CD4-positive, alpha-beta T cell treated with Interferon alpha-2 for 1 hour (primary cell): ENCODE results near the gene CCL27.

Experiments used
- DNase-seq, 2 donors: peaks; one replicate each; pipeline ENCODE4 v3.0.0-alpha.2; 2020 to 2022

The CCL27 gene

DNA sequence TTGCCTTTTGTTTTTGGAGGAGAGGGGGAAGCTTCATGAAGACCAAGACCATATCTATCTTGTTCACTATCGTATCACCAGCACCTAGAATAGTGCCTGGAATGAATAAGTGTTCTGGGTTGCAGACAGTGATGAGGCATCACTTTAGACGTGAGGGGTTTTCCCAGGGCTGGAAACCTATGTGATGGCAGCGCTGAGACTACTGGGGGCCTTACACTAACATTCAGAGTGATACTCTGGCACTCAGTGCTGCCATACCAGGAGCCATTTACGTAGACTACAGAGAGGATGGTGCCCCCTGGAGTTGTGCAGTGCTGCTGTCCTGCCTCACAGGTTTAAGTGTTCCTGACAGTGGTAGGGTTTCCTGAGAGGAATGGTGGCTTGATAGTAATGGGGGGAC, 21.7 kb upstream of the CCL27 start:
- no peak for DNase-seq

DNA sequence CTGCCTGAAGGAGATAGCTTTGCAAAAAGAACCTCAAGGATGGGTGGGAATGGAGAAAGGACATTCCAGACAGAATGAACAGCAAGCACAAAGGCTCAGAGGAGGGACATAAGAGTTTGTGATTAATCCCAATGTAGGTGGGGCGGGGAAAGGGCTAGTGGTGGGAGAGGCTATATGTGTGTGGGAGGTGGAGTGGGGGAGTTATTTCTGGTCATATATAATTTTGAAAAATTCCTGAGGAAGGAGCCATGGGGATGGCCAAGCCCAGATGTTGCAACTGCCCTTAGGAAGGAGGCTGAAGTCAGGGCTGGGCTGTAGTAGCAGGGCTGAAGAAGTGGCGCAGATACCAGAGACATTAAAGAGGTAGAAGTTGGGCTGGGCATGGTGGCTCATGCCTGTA, 13.4 kb upstream of the CCL27 start:
- no peak for DNase-seq

DNA sequence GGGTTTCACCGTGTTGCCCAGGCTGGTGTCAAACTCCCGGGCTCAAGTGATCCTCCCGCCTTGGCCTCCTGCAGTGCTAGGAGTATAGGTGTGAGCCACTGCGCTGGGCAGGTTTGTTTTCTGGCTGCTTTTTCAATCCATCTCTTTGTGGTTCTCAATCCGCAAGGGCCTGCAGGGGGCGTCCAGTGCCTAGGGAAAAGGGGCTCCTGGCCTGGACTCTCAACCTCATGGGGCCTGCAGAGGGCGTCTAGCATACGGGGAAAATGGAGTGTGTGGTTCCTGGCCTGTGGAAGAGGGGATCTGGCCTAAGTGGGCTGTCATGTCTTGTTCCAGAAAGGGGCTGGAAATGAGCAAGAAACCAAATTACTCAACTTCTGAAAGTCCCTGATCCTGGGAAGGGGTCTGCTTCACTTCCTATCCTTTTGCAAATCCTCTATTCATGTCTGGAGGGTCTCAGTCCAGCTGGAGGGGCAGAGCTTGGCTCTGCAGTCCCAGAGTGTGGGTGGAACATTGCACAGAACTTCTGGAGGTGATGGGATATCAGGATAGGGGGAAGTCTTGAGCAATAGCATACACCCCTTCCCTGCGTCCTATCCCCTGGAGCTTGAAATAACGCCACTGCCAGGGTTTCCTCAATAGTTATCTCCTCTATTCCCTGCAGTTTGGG, 12.7 kb upstream of the CCL27 start:
- DNase-seq = peak; percentile 53 to 62

DNA sequence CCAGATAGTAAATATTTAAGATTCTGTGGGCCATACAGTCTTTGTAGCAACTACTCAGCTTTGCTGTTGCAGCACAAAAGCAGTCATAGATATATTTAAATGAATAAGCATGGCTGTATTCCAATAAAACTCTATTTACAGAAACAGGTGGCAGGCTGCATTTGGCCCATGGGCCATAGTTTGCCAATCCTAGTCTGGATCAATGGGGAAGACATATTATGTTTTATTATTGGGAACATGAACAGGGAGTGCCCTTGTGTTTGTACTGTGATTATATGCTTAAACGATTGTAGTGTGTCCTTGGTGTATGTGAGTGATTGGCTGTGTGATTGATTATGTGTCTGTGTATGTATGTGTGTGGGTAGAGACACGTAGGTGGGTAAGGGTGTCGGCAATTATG, 12.0 kb upstream of the CCL27 start:
- no peak for DNase-seq

DNA sequence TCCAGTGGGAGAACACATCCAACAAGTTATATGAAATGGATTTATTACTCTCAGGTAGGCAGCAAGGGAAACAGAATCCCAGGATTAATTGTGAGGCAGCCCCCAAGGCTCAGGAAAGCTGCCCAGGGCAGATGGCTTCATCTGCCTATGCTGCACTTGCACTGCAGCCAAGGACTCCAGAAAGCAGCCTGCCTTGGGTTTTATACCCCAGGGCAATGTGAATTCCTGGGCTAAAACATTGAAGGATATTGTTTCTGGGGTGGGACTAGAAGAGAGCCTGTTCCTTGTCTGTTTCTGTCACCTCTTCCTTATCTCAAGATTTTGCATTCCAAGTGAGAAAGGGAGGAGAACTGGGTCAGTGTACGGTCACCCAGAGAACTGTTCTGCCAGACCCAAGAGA, 8.8 kb upstream of the CCL27 start:
- no peak for DNase-seq

DNA sequence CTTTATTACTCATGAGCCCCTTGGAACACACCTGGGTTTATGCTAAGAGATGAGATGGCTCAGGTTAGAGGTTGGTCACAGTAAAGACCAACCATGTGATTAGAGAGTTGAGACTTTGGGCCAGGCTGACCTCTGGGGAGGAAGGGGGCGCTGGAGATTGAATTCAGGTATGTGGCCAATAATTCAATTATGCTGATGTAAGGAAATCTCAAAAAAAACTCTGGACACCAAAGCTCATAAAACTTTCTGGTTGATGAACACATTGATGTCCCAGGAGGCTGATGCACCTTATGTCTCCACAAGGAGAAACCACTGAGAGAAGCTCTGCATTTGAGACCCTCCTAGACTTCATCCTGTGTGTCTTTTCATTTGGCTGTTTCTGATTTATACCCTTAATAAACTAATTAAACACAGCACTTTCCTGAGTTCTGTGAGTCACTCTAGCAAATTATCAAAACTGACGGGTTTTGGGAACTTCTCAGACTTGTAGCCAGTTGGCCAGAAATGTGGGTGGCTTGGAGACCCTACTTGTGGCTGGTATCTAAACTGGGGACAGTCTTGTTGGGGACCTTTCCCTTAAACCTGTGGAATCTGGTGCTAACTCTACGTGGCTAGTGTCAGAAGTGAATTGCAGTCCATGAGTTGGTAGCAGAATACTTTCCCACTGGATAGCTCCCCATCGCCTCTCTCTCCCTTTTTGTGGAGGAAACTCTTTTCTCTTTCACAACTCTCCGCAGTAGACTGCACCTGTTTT, 7.5 kb upstream of the CCL27 start:
- no peak for DNase-seq

DNA sequence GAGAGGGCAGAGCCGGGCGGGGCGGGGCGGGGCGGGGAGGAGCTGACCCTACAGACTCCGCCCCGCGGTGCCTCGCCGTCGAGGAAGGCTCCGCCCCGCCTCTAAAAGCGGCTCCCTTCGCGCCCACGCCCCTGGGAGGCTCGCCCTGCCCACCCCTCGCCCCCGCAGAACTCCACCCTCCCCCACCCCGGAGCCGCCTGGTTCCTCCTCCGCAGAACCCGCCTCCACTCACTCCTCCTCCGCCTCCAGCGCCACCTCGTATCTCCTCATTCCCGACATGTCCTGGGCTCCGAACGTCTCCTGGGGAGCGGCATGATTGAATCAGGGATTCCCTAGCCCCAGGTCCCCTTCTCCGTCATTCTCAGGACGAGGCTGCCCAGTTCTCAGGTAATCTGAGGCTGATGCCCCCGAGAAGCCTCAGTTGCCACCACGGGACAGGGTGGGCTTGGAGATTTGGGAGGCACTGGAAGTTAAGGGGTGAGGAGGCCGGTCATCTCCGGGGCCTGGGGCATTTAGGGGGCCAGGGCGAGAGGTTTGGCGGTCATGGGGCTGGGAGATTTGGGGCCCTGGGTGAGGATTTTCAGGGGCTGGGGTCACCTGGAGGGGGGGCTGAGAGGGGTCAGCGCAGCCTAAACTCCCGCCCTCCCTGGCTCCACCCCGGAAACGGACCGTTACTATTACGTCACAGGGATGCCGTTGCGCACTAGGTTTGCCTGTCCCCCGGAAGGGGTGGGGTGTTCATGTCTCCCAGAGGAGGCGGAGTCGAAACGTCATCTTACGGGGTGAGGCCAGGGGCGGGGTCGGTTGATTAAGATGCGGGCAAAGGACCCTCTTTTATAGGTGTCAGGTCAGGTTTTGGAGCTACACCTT, 3.2 kb upstream of the CCL27 start:
- peak; percentile 93 to 94 for DNase-seq

DNA sequence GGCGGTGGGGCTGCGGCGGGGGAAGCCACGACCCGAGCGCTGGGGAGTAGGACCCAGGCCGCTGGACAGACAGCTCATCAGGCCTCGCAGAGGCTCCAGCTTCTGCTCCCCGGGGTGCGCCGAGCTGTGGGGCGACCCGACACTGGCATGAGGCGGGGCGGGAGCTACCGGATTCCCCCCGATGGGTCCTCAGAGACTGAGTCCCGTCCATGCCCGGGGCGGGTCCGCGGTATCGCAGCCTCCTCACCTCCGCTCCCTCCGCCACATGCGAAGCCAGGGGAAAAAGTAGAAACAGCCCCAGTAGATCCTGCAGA, 2.6 kb upstream of the CCL27 start:
- DNase-seq = no peak

DNA sequence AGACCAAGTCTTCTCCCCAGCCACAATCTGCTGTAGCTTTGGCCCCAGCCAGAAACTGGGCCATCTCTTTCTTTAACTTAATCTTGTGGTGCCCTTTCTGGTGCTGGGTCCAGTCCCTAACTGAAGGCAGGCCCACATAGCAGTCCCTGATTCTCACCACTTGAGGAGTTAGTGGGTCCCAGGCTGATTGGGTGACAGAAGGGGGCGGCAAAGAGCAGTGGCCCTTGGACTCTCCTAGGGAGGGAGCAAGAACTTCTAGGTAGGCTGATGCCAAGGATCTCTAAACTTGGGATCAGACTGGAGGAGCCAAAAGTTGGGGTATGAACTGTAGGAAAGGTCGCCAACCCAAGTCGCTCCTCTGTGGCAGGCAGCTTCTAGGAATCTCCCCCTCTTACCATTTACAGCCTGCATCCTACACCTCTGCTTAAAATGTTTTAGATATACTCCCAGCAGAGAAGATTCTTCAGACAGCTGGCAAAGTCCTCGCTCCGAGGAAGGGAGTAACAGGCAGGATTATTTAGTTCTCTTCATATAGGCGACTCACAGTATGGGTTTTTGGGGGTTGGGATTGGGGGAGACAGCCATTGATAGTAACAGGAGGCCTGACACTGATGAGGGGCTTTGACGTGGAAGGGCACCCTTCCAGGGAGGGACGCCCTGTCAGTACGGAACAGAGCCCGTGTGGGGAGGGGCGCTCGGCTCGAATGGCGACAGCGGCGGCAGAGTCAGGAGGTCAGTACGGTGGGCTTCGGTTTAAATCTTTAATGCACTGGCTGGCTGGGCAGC, 2.0 kb upstream of the CCL27 start:
- DNase-seq = peak; percentile 75 to 85

DNA sequence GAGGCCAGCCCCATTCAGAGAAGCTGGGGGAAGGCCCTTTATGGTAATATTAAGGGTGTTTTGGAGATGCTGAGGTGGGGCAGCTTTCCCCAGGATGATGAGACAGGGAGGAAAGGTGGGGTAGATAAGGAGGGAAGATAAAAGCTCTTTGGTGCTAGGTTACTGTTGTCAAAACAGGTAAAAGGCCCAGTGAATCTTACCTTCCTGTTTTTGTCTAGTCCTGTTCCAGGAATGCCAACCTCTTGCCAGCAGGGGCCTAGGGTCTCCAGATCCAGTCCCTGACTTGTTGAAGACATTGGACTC, 797 bp upstream of the CCL27 start:
- DNase-seq = peak; percentile 53 to 83

DNA sequence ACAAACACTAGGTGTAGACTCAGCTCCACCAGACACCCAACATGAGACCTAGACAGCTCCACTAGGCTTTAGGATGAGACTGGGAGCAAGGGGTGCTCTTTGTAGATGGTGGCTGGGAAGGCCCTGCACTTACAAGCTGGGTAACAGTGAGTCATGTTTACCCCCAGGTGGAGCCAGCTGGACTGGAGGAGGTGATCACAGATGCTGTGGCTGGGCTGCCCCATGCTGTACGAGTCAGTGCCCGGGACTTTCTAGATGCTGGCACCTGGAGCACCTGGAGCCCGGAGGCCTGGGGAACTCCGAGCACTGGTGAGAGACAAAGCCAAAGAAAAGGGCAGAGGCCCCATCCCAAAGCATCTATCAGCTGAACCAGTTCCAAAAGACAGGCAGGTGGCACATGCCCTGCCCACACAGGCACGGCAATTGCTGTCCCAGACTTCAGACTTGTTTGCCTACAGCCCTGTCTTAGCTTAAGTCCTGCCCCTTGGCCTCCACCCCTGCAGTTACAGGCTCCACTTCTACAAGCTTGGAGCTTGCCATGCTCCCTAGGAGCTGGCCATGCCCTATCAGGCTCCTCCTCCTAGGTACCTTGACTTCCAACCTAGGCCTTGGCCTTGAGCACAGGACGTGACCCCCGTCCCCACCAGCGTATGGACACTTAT, 2.7 kb downstream of the CCL27 start:
- DNase-seq = no peak

DNA sequence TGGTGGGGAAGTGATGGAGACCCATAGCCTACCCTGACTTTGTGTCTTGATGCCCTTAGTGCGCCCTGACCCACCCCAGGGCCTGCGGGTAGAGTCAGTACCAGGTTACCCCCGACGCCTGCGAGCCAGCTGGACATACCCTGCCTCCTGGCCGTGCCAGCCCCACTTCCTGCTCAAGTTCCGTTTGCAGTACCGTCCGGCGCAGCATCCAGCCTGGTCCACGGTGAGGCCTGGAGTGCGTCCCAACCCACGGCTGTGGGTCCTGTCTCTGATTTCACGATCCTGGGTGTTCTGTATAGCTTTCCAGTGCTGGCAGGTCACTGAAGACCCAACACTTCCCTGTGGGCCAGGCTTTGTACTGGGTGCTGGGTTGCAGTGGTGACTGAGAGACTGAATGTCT, 4.0 kb downstream of the CCL27 start:
- DNase-seq = no peak

DNA sequence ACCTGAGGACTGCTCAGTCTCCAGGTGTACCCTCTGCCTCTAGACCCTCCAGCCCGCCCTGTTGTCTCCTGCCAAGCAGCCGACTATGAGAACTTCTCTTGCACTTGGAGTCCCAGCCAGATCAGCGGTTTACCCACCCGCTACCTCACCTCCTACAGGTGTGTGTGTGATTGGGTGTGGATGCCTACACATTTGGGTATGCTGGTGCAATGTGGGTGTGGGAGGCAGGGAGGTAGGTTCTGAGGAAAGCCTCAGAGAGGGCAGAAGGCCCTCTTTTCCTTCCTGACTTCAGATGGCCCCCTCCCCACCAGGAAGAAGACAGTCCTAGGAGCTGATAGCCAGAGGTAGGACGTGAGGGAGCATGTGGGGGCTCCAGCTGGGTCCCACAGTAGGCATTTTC, 5.5 kb downstream of the CCL27 start:
- no peak for DNase-seq

DNA sequence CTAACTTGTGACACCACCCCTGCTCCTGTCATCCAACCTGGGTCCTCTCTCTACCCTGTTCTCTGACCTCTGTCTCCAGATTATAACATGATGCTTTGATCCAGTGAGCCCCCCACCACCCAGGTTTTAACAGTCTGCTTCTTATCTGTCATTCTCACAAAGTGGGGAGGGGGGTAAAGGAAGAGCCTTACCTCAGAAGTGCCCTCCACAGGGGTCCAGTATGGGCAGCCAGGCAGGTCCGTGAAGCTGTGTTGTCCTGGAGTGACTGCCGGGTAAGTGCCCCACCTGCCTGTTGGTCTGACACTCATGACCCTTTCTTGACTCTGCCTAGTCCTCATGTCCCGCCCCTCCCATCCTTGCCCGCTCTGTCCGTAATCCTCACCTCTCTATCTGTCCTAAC, 7.1 kb downstream of the CCL27 start:
- no peak for DNase-seq

DNA sequence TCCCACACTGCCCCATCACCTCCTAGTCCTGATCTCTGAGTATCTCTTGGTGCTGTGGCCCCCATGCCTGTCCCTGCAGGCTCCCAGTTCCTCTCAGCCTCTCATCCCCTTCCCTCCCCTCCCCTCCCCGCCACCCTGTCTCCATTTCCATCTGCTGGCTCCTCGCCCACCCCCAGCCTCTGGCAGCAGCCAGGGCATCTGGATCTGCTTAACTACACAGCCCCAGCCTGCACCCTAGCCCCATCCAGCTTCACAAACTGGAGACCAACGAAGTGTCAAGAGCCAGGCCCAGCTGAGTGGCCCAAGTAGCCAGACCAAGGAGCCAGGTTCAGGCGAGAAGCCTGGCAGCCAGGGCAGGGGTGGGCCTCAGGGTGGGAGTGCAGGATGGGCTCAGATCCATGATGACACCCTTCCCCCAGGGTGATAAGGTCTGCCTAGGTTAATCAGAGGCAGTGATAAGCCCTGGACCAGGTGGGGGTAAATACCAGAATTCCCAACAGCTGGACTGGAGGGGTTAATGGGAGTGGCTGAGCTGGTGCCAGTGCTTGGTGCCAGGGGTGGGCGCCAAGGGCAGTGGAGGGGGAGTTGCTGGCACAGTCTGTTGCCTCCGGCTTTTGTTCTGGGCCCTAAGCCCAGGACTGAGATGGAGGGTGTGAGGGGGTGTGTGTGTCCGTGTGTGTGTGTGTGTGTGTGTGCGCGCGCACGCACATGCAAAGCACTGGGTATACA, 8.0 kb downstream of the CCL27 start:
- no peak for DNase-seq

DNA sequence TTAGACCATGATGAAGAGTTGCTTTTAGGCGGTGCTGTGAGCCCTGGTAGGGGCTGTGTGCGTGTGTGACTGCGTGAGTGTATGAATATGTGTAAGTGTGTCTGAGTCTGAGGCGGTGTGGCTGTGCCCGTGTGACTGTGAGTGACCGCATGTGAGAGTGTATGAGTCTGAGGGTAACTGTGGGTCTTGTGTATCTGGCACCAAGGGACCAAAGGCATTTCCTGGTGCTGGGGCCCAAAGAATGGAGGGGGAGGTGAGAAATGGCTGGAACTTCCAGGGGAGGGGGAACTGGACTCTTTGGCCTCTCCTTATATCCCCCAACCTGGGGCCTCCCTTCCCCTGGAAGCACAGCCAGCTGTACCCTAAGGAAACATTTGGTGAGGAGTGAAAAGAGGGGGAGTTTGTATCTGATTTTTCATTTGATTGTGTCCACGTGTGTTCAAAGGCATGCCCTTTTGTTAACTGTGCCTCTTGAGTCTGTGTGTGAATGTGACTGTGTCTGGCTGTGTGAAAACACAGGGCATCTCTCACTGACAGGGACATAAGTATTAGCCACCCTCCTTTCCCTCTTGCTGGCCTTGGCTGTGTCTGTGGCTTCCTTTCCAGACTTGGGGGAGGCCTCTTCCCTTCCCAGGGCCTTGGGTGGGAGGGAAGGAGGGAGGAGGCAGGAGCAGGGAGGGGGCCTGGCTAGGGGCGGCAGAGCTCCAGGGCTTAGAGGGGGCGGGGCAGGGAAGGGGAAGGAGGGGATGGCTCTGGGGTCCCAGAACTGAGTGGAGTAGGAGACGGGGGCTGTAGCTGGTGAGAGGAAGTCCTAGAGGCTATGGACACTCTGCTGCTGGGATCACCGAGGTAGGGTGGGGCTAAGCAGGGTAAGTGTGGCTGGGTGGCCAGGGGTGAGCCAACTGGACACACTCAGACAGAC, 9.0 kb downstream of the CCL27 start:
- no peak for DNase-seq

DNA sequence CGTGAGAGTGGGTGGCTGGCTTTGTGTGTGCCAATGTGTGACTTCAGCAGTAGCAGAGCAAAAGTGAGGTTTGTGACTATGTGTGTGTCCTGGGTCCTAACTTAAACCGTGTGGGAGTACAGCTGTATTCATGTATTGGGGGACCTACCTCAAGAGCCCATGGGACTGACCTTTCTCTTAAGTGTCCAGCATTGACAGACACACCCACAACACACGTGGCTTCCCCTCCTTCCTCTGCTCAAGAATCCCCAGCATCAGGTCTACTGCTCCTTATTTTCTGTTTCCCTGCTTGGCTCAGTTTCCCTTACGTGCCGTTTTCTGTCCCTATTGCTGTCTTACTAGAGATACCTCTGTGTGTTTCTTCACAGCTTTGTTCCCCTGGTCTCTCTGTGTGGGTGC, 9.9 kb downstream of the CCL27 start:
- DNase-seq = no peak

DNA sequence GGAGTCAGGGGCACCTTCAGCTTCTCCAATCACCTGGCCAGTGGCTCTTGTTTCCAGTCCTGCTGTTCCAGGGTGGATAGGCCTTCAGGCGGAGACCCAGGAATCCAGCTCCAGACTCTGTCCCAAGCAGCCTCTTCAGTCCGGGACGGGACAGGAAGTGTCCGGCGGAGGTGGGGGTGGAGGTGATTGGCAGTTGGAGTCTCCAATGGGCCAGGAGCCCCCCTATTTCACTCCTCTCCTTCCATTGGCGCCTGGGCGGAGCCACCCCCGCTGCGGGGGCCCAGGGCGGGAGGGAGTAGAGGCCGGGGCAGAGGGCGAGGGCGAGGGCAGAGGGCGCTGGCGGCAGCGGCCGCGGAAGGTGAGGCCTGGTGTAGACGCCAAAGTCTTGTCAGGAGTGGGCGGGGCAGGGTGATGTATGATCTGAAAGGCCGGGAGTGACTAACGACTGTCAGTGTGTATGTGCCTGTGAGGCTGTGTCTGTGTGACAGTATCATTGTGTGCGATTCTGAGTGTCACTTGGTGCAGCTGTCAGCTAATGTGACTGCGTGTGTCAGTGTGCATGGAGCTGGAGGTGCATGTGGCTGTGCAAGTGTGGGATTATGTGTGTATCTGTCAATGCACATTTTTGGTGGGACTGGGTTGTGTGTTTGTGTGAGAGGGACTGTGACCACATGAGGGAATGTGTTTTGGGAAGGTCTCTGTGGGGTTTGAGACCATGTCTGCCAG, 10.4 kb downstream of the CCL27 start, which contains the start of gene IL11RA:
Gene IL11RA (plus strand): TSS at position 310 of the 726 bp plus-strand sequence. CDS start 3,033 bp downstream, outside the sequence.
- DNase-seq = peak; percentile 18 to 42

DNA sequence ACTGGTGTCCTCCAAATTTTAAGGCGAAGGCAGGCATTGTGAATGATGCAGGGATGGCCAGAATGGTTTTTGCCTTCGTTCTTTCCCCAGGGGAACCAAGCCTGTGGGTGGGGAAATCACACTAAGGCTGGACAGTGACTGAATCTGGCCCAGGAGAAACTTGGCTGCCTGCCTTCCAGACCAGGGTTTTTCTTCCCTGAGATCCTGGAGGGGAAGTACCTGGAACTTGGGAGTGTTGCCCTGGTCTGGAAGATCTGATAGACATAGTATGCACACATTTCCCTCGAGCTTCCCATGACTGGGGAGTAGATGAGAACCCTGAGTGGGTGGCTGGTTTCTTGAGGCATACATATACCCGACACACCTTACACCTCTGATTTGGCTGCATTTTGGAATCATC, 11.1 kb downstream of the CCL27 start:
- DNase-seq = no peak

DNA sequence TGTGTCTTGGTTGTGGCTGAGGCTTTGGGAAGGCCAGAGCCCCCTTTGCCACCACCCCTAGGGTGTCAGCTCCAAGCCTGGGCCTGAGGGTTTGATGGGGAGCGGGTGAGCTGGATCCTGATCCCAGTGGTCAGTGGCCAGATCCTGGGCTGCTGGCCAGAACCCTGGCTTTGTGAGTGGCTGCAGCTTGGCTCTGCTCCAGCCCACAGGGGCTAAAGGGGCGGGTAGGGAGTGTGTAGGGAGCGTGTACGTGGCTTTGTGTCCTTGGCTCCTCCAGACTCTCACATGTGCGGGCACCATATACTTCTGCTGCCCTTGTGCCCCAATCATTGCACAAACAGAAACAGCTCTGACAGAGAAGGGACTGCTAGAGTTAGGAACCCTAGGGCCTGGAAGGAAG, 11.6 kb downstream of the CCL27 start:
- DNase-seq = no peak
